Fibroblast of gingiva (primary cell): Measurements from ENCODE around the gene RHPN2.
A peak's percentile ranks its signal among the peaks of the same experiment; 100 is the strongest.

Experiments
- DNase-seq: peaks from one replicate; pipeline ENCODE4 v3.0.0-alpha.2; 2011; ENCODE audit warnings: low read depth

Gene RHPN2

GRCh38 chr19:32971715-32972540 is 92.8 kb downstream of the RHPN2 start, which contains the start of the genes CEP89 and FAAP24:
Gene CEP89 (minus strand): TSS chr19:32971958. CDS start chr19:32971874, 84 bp downstream.
Gene FAAP24 (plus strand): TSS chr19:32972242. CDS start chr19:32973197, 955 bp downstream.
- DNase-seq, result peak; percentile 99

DNA sequence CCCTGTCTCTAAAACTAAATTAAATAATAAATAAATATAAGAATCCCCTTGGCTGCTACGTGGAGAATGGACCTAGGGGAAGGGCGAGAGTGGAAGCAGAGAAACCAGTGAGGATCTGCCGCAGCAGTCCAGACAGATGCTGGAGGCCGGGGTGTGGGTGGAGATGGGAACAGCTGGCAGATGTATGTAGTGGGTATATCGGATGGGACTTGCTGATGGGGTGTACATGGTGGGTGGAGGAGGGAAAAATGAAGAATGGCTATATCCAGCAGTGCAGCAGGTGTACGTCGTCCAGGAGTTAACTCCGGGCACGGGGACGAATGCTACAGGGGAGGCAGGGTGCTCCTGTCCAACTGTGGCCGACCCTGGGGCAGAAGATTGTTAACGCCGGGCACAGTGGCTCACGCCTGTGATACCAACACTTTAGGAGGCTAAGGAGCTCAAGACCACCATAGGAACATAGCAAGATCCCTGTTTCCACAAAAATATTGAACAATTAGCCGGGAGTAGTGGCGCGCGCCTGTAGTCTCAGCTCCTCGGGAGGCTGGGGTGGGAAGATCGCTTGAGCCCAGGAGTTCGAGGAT is 93.6 kb downstream of the RHPN2 start:
- DNase-seq, result no peak

DNA sequence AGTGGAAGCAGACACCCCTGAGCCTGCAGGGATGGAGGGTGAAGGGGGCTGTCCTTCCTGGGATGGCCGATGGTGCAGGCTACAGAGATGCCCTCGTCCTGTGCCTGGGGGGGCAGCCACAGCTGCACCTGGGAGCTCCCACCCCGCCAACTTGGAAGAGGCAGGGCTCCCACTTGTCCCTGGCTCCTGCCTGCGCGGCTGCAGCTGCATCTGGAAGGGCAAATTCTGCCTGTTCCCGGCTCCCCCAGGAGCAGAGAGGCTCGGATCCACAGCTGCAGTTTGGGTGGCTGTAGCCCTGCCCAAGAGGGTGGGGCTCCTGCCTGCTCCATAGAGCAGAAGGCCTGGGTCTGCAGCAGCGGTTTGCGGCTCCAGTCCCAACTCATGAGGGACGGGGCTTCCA is 95.1 kb downstream of the RHPN2 start:
- DNase-seq, result no peak

GRCh38 chr19:32966750-32967149 is 97.9 kb downstream of the RHPN2 start:
- DNase-seq, result no peak

- DNase-seq, result no peak
Measured at GRCh38 chr19:32945260-32945659, 119.4 kb downstream of the RHPN2 start.

- peak; percentile 78 for DNase-seq
Measured at GRCh38 chr19:32941273-32941672, 123.4 kb downstream of the RHPN2 start.

DNA sequence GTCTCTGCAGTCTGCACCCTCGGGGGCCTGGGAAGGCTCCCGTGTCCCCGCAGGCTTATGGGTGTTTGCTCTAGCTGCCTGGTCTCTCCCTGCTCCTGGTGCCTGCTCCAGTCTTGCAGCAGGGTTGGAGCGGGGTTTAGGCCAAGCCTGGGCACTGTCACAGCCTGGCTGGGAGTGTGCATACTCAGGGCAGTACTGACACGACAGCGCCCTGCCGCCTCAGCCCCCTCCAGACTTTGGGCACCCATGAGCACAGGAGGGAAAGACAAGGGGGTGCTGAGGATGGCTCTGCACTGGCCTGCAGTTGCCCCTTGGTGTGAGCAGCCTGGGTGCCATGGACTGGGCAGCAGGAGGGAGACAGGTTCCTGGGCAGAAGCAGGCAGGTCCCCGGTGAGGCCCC is 128.6 kb downstream of the RHPN2 start:
- DNase-seq, result no peak

- no peak for DNase-seq
Measured at GRCh38 chr19:32935629-32936028, 129.1 kb downstream of the RHPN2 start.

DNA sequence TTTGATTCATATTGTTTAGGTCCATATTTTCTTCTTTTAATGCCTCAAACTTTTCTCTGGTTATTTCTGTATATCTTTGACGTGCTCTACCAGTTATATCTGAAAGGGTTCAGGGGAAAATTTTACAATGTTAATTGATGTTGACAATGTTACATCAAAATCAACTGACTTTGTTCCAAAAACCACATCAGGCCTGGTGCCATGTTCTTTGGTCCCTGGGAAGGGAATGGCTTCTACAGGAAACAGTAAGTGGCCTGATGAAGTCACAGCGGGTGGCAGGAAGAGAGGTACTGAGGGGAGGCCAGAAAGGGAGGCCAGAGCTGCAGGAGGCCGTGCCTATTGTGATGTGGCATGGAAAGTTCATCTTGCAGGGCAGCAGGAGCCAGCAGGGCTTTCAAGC is 131.1 kb downstream of the RHPN2 start:
- no peak for DNase-seq

- no peak for DNase-seq
Measured at GRCh38 chr19:32930567-32930966, 134.1 kb downstream of the RHPN2 start.

DNA sequence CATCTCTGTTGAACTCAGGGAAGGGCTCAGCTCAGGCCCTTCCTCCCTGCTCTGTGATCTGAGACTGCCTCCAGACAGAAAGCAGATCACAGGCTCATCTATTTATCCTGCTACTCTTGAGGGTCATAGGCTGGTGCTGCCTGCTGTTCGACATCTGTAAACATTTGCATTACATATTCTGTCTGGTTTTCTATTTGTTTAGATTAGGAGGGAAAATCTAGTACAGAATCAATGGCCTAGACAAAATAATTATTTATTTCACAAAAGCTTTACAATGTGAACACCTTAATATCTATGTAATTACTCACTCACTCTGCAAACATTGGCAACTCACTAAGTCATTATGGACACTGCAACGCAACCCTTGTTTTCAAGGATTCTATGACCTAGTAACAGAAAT is 135.9 kb downstream of the RHPN2 start:
- DNase-seq, result no peak
